HG03558 (cell line): Measurements from ENCODE around the gene AAMP.

ENCODE experiments used
- ATAC-seq: cut with Tn5 transposase; IDR thresholded peaks from one replicate; pipeline ENCODE4 v1.9.1; 2021; ENCODE audit warnings: moderate number of reproducible peaks; ENCODE audit not compliant: unreplicated experiment; ENCODE audit errors: extremely low read depth

Gene AAMP

DNA sequence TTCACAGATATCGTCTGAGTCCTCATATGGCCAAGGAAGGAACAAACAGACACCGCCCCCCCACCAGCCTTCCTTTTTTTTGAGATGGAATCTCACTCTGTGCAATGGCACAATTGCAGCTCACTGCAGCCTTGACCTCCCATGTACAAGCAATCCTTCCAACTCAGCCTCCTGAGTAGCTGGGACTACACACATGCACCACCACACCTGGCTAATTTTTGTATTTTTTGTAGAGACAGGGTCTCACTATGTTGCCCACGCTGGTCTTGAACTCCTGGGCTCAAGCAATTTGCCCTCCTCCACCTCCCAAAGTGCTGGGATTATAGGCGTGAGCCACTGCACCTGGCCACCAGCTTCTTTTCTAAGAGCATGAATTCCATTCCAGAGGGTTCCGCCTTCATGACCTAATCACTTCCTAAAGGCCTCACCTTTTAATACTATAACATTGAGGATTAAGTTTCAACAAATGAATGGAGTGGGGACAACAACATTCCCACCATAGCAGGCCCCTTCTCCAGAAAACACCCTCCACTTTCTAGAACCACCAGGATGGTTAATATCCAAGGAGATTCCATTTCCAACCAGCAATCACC is 24.6 kb upstream of the AAMP start:
- no peak for ATAC-seq

GRCh38 chr2:218293715-218294429 is 23.9 kb upstream of the AAMP start:
- no peak for ATAC-seq

DNA sequence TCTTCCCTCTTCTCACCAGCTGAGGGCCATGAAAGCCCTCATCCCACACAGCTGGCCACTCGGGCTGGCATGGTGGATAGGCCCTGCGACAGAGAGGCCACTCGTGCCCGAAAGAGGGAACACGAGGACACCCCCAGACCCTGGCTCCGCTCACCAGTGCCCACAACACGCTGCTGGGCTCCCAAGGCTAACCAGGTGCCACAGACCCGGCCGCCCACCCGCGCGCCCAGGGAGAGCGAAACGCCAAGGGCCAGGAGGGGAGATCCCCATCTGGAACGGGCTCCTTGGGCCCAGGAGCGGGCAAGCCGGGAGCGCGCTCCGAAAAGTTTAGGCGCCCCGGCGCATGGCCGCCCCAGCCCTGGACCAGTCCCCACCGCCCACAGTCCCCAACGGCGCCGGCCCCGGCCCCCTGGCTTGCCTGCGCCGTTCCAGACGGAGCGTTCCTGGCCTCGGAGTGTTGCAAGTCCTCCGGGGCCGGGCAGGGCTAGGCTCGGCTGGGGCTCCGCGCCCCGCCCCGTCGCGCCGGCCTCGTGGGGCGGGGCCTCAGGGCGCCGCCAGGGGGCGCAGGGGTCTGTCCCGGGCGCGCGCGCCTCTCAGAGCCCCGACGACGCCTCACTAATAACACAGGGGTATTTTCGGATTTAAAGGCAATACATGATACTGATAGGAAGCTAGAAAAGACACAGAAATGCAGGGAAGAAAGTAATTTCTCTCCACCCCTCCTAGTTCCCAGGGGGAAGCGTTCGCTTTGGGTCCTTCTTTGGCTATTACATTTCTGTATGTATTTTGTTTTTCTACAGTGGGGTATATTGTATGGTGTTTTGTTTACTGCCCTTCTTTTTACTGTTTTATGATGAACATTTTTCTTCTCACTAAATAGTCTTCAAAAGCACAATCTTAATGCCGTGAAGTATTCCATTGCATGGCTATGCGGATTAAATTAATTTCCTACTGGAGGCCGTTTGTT is 22.4 kb upstream of the AAMP start, which contains the start of gene TMBIM1:
TMBIM1 (minus strand) TSS at position 456 of the 967 bp plus-strand sequence. CDS start 10,362 bp downstream, outside the sequence.
- ATAC-seq: peak; percentile 54

- no peak for ATAC-seq
Measured at GRCh38 chr2:218291318-218292047, 21.5 kb upstream of the AAMP start.

DNA sequence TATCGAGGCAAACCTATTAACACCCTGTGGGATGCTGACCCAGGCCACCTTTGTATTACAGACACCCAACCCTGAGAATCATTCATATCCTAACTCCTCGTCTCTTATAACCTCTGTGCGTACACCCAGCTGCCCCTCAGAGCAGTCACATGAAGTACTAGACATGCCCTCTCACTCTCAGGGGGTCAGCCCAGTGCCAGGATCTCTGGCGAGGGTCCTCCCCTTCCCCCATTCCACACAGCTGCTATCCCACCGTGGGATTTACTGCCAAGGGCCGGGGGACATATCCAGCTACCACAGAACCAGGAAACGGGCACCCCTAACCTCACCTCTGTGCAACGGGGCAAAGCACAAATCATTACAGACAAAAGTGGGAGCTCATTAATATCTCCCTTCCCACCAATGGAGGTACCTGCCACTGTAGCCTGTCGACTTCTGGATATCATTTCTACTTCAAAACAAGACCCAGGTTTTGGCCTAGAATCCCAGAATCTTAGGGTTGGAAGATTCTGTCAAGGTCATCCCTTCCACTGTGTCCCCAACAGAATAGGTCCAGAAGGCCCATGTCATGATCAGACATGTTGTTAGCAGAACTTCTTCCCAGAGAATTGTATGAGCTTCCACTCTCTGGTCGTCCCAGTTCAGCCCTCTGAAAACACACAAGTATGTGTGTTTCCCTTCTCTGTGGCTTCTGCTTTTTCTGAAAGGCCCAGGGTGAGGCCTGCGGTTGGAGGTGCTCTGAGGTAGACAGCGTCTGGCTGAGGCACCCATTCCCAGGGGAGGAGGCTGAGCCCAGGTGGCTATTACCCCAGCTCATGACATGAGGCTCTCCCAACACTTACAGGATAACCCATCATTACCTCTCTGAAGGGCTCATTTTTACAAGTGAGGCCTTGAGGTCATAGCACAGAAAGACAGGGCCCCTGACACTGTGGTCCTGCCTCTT is 20.7 kb upstream of the AAMP start:
- ATAC-seq: peak; percentile 35

- no peak for ATAC-seq
Measured at GRCh38 chr2:218289639-218290315, 19.8 kb upstream of the AAMP start.

- peak; percentile 45 for ATAC-seq
Measured at GRCh38 chr2:218286570-218287459, 16.9 kb upstream of the AAMP start.

- ATAC-seq: no peak
Measured at GRCh38 chr2:218285604-218286003, 15.7 kb upstream of the AAMP start.

GRCh38 chr2:218284106-218284811 is 14.3 kb upstream of the AAMP start:
- ATAC-seq: peak; percentile 35

- no peak for ATAC-seq
Measured at GRCh38 chr2:218282173-218282991, 12.4 kb upstream of the AAMP start.

DNA sequence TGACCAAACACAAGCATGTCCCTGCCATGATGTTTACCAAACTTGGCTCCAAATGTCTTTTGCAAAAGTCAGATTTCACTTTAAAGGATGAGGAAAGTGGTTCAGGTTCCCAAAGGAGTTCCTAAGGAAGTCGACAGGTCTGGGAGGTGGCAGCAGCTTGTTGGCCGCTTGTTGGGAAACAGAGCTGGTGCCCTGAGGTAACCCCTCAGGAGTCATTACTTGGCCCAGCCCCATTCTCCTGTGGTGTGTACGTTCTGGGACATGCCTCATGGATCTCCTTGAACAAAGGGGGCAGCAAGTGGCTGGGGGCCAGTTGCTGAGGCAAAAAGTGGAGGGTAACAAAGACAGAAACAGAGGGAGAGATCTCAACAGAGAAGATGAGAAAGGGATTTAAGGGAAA is 11.5 kb upstream of the AAMP start:
- no peak for ATAC-seq

GRCh38 chr2:218280260-218280870 is 10.4 kb upstream of the AAMP start:
- ATAC-seq: no peak

DNA sequence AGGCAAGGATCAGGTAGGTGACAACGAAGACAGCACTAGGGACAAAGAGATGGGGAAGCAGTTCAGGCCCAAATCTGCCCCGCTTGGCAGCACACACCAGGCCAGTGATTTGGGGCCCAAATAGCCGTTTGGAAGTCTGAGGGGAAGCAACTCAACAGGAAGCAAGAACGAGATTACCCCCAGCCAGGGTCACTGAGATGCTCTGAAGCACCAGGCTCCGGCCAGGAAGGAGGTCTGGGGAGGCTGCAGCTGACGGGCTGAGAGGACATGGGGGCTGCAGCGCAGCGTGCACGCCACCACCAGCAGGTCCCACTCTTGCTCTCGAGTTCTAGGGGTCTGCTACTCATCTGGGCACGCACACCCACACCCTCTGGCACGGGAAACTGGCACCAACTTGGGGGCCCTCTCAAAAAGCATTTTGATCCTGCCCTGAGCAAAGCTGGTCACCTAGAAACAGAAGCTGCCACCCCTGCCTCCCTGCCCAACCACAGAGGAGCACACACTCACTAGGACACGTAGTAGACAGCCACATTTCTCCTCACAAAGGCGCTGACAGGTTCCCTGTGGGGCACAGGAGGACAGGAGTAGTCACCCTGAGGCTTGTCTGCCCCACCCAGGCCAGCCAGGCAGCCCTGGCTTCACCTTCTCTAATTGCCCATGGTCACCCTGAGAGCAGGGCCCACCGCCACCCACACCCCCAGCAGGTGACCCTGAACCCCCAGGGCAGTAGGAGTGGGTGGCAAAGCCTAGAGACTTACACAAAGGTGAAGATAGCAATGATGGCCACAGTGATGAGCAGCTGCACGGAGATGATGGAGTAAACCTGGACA is 8.8 kb upstream of the AAMP start:
- ATAC-seq: no peak

DNA sequence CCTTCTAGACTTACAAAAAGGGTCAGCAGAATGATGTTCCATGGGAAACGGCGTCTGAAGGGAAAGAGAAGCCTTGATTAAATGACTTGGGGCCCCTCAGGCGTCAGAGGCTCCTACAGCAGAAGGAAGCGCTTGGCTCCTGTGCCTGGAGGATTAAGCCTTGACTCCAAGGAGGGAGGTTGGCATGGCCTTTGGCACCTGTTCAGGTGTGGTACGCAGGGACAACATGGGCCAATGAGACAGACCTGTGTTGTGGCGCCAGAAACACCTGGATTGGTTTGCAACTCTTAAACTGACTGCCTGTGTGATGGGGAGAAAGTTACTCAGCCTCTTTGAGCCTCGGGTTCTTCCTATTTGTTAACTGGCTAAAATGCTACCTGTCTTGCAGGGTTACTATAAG is 8.0 kb upstream of the AAMP start:
- ATAC-seq: no peak
